Smooth muscle cell (in vitro differentiated cells): ENCODE measurements around the gene NUPR1. TPM values are rescaled to one million over a fixed set of nuclear protein-coding genes. Genes with fewer than 3 reads are reported as not detected.

Source experiments
- DNase-seq: peaks from one replicate; lab custom pipeline; 2025; ENCODE audit not compliant: unreplicated experiment; lab: John Stamatoyannopoulos, UW
- H2AFZ ChIP-seq: fragments of 200-600 bp; sonication (generic); 2 replicates; pipeline ENCODE4 v1.6.0; 2016; ENCODE audit warnings: antibody characterized with exemption, low read depth, mild to moderate bottlenecking
- H3F3A ChIP-seq: fragments of 200-600 bp; sonication (generic); 2 replicates; pipeline ENCODE4 v1.6.0; 2017; ENCODE audit warnings: antibody characterized with exemption, low read depth
- H3K27ac ChIP-seq: fragments of 200-600 bp; sonication (generic); 2 replicates; pipeline ENCODE4 v1.5.1; 2016; ENCODE audit warnings: low read depth, mild to moderate bottlenecking
- H3K27me3 ChIP-seq: fragments of 200-600 bp; sonication (generic); 2 replicates; pipeline ENCODE4 v1.6.1; 2016; ENCODE audit warnings: low read depth, mild to moderate bottlenecking
- H3K36me3 ChIP-seq: fragments of 200-600 bp; sonication (generic); 2 replicates; pipeline ENCODE4 v1.5.1; 2016; ENCODE audit warnings: low read depth
- H3K4me1 ChIP-seq: fragments of 200-600 bp; sonication (generic); 2 replicates; pipeline ENCODE4 v1.5.1; 2016; ENCODE audit warnings: low read depth
- H3K4me2 ChIP-seq: fragments of 200-600 bp; sonication (generic); 2 replicates; pipeline ENCODE4 v1.6.0; 2016; ENCODE audit warnings: mild to moderate bottlenecking
- H3K4me3 ChIP-seq: fragments of 200-600 bp; sonication (generic); 2 replicates; pipeline ENCODE4 v1.5.1; 2016; ENCODE audit warnings: mild to moderate bottlenecking
- H3K79me2 ChIP-seq: fragments of 200-600 bp; sonication (generic); 2 replicates; pipeline ENCODE4 v1.6.0; 2016; ENCODE audit warnings: low read depth, mild to moderate bottlenecking
- H3K9ac ChIP-seq: fragments of 200-600 bp; sonication (generic); 2 replicates; pipeline ENCODE4 v1.6.0; 2016; ENCODE audit warnings: low read depth
- H3K9me3 ChIP-seq: fragments of 200-600 bp; sonication (generic); replicated peaks from 2 replicates; pipeline ENCODE4 v1.5.1; 2016; ENCODE audit warnings: low read depth
- H4K20me1 ChIP-seq: fragments of 200-600 bp; sonication (generic); 2 replicates; pipeline ENCODE4 v1.6.0; 2016; ENCODE audit warnings: low read depth
- WGBS: methylation state at CpG from one replicate; pipeline ENCODE4 v1.1.7; 2016; ENCODE audit warnings: low lambda C conversion rate; 5-methylcytosine and 5-hydroxymethylcytosine counted together
- polyA plus RNA-seq: library from polyadenylated mRNA; unstranded; fragments of >200 nt; fragmentation: Nextera tagmentation; extraction: Ambion mirVana; gene quantifications from 2 replicates; pipeline ENCODE4 v1.2.1, GENCODE V29; 2016
- total RNA-seq: library from RNA; depleted of rRNA; stranded (reverse); fragments of >200 nt; gene quantifications from 2 replicates; pipeline ENCODE4 v1.2.3, GENCODE V29; 2014
- TF ChIP-seq, protein P1 (sequence below): fragments of 200-600 bp; sonication (generic); IDR thresholded peaks from 2 replicates; pipeline ENCODE4 v1.5.1; 2017; ENCODE audit warnings: borderline replicate concordance, mild to moderate bottlenecking, antibody characterized with exemption; ENCODE audit not compliant: insufficient read depth, poor library complexity, severe bottlenecking

Gene NUPR1
- total and polyA plus RNA-seq, 2 experiments from 2014 or later: 0.67 to 22.2 TPM

DNA sequence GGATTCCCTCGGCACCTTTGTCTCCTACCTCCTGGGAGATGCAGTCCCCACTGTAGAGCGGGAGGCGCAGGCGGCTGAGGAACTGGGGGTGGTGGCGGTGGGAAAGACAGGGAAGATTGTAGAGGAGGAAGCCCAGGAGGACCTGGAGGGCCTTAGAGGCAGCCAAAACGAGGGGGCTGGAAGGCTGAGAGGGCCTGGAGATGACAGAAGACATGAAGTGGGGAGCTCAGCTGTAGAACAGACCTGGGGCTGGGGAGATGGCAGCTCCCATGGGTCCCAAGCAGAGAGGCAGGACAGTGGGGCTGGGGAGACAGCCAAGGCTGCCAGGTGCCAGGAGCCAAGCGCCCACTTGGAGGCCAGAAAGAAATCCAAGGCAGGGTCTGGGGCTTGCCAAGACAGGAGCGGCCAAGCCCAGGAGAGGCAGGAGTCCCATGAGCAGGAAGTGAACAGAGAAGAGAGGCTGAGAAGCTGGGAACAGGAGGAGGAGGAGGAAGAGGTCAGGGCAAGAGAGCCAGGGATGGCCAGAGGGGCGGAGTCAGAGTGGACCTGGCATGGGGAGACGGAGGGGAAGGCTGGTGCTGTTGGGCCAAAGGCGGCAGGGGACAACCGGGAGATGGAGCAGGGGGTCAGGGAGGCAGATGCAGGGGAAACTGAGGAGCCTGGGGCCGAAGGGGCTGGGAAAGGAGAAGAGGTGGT is 43.5 kb downstream of the NUPR1 start:
- no peaks in the 10 kb centered on the region for H4K20me1 ChIP-seq
- peaks cover 5% of the 10 kb centered on the region for H3K4me1 ChIP-seq
- no peak overlapping the region for H3K27ac ChIP-seq
- H3K79me2 ChIP-seq: no peaks in the 10 kb centered on the region
- H3K27me3 ChIP-seq: no peaks in the 10 kb centered on the region
- H3K9me3 ChIP-seq: no peaks in the 10 kb centered on the region
- no peak for DNase-seq
- no peak overlapping the region for H3K4me3 ChIP-seq
- no peak overlapping the region for H3K4me2 ChIP-seq
- H2AFZ ChIP-seq: no peak overlapping the region
- H3K9ac ChIP-seq: no peak overlapping the region
- 87% methylated on average over 11 of the region's 13 CpGs for WGBS
- no peaks in the 10 kb centered on the region for H3F3A ChIP-seq
- TF ChIP-seq, protein P1, sequence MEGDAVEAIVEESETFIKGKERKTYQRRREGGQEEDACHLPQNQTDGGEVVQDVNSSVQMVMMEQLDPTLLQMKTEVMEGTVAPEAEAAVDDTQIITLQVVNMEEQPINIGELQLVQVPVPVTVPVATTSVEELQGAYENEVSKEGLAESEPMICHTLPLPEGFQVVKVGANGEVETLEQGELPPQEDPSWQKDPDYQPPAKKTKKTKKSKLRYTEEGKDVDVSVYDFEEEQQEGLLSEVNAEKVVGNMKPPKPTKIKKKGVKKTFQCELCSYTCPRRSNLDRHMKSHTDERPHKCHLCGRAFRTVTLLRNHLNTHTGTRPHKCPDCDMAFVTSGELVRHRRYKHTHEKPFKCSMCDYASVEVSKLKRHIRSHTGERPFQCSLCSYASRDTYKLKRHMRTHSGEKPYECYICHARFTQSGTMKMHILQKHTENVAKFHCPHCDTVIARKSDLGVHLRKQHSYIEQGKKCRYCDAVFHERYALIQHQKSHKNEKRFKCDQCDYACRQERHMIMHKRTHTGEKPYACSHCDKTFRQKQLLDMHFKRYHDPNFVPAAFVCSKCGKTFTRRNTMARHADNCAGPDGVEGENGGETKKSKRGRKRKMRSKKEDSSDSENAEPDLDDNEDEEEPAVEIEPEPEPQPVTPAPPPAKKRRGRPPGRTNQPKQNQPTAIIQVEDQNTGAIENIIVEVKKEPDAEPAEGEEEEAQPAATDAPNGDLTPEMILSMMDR: no peak
- H3K36me3 ChIP-seq: no peaks in the 10 kb centered on the region

DNA sequence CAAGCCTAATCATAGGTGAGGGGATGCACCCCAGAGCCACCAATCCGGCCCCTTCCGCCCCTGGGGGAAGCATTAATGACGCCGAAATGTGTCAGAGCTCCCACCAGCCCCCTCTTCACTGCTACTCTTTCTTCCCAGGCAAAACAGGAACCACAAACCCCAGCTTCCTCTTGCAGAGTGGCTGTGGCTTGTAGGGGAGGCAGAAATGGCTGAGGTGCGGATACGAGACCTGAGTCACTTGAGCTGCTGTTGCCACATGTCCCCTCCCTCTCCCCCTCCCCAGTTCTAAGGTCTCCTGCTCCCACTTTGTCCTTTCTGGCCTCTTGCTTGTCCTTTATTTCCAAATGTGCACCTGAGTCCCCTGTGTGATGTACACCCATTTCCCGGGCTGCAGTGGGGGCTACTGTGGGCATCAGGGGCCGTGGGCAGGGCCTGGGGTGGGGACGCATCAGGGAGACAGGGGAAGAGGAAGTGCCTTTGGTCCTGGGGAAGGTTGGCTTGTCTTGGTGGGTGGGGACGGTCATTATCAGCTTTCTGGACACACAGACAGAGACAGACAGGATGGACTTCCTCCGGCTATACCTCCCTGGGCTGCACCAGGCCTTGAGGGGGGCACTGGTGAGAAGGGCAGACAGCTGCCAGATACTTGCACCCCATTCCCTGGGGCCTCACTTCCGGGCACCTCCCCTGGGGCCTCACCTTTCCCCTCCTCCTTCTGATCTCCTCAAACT is 44.5 kb downstream of the NUPR1 start, which contains the start of gene APOBR:
Gene APOBR, plus strand, starts transcription at position 523 of the 731 bp plus-strand sequence. Its CDS starts 39 bp downstream, at position 562.
- Histone ChIP-seq H3K79me2 (no peaks in the 10 kb centered on the region), H2AFZ (no peak within 1 kb of the TSS), H3K27ac (no peak within 1 kb of the TSS), H3K36me3 (no peaks in the 10 kb centered on the region), H4K20me1 (no peaks in the 10 kb centered on the region), H3K4me1 (peaks cover 5% of the 10 kb centered on the region), H3K9me3 (no peaks in the 10 kb centered on the region), H3F3A (no peaks in the 10 kb centered on the region), H3K9ac (no peak within 1 kb of the TSS), H3K27me3 (no peaks in the 10 kb centered on the region), H3K4me2 (no peak within 1 kb of the TSS), H3K4me3 (no peak within 1 kb of the TSS)
- DNase-seq: no peak
- TF ChIP-seq, protein P1: no peak
- WGBS: 81% methylated on average over 12 of the region's 12 CpGs

DNA sequence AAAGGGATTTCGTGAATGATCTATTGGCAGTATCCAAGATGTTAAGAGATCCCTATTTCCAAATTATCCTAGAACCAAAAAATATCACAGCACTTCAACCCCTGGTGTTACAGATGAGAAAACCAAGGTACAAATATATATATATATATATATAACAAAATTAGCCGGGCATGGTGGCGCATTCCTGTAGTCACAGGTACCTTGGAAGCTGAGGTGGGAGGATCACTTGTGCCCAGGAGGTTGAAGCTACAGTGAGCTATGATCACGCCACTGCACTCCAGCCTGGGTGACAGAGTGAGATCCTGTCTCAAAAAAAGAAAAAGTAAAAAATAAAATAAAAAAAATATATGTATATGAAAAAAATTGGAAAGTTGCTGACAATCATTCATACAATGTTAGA is 46.3 kb downstream of the NUPR1 start:
- Histone ChIP-seq H3F3A (no peaks in the 10 kb centered on the region), H3K27me3 (no peaks in the 10 kb centered on the region), H3K4me3 (peak overlapping the region; percentile 93), H3K27ac (peak overlapping the region; percentile 97), H2AFZ (peak overlapping the region; percentile 100), H3K36me3 (no peaks in the 10 kb centered on the region), H3K4me1 (peaks cover 5% of the 10 kb centered on the region), H4K20me1 (no peaks in the 10 kb centered on the region), H3K4me2 (peak overlapping the region; percentile 97), H3K79me2 (no peaks in the 10 kb centered on the region), H3K9ac (peak overlapping the region; percentile 98), H3K9me3 (no peaks in the 10 kb centered on the region)
- 53% methylated on average over 4 of the region's 4 CpGs for WGBS
- TF ChIP-seq, protein P1: no peak
- DNase-seq: no peak
